GM18511 (cell line): Measurements from ENCODE around the gene MAP3K7.
A peak's percentile ranks its signal among the peaks of the same experiment; 100 is the strongest.

ENCODE experiments used
- ATAC-seq: cut with Tn5 transposase; IDR thresholded peaks from one replicate; pipeline ENCODE4 v1.9.1; 2021; ENCODE audit warnings: mild to moderate bottlenecking, moderate library complexity; ENCODE audit not compliant: unreplicated experiment

Gene MAP3K7

GRCh38 chr6:90533615-90534336, 53.1 kb downstream of the MAP3K7 start:
- no peak for ATAC-seq

- no peak for ATAC-seq
These were observed 56.0 kb downstream of the MAP3K7 start for GRCh38 chr6:90530882-90531281.

DNA sequence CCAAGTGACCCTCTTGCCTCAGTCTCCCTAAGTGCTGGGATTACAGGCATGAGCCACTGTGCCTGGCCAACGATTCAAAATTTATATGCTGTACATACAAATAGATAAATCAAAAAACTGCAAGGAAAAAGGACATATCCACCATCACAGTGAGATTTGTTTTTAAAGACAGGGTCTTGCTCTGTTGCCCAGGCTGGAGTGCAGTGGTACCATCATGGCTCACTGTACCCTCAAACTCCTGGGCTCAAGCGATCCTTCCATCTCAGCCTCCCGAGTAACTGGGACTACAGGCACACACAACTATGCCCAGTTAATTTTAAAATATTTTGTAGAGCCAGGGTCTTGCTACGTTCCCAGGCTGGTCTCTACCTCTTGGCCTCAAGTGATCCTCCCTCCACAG, 61.5 kb downstream of the MAP3K7 start:
- ATAC-seq = no peak

DNA sequence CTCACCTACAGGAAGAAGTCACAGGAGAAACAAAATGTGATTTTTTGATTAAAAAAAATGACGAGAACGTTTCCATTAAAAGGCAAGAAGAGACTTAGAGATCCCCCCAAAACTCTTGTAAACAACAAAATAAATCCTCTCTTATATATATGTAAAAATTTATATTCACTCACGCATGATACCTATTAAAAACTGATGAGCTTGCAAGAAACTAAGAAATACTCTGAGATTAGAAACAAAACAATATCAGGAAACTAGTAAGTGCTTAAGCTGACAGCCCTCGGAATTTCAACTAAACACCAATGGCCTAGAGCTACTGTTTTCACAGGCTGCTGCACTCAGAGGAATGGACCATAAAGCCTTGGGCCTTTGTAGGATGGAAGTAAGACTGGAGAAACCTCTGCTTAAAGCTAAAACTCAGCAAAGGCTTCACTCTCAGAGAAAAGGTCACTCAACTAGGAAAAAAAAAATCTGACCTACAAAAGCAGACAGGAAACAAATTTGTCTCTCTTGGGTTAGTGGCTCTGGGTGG, 63.0 kb downstream of the MAP3K7 start:
- no peak for ATAC-seq

DNA sequence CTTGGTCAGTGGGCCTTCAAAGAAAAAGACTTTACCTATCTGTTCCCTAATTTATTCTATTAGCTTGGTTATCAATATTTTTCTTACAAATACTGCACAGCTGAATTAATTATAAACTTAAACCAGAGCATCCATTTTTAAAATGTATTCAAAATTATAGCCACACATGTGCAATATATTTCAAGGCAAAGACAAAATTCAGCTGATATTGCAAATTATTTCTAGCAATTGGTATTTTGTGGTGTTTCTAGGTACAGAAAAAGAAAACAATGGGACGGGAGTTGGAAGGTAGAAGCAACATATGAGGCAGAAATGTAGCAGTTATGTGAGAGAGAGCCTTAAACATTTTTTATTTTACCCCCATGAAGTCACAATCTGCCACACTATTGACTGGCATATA, 64.9 kb downstream of the MAP3K7 start:
- no peak for ATAC-seq

GRCh38 chr6:90516074-90516660, 70.7 kb downstream of the MAP3K7 start:
- ATAC-seq = no peak

DNA sequence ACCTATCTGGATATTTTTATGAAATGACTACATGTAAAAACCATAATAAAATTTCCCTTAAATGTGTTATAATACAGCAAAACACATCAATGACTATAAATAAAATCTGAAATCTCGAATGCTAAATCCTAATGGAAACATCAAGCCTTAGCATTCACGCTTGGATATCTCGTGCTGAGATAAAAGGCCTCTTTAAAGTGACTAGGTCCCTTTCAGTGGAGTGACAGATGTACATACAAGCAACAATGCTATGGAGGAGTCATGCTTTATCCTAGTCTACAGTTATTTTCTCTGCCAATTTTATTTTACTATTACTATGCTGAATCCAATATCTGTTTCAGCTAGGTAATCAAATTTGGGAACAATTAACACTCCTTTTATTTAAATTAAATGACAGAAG, 72.4 kb downstream of the MAP3K7 start:
- no peak for ATAC-seq

- ATAC-seq = no peak
These were observed 78.1 kb downstream of the MAP3K7 start for GRCh38 chr6:90508753-90509152.

DNA sequence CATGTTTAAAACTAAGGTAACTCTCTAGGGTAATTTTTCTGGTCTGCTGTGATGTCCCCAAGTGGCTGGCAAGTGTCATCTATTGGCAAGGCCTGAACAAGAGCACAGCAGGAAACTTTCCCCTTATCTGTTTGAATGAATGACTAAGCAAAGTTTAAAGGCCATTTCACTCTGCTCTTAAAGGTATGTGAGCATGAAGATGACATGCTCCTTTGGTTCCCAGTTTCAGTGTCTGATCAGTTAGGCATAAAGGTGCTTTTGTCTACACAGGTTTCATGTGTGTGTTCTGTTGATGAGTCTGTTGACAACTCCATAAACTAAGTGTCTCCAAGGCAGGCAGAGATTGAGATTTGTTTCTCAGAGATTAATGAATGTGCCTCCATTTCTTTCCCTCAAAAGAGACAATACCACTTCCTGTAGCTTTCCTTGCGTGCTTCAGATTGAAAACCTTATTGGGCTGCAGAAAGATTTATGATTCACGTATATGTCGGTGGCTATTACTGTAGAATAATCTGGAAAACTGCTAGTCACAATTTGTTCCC, 83.9 kb downstream of the MAP3K7 start:
- ATAC-seq = peak; percentile 87

GRCh38 chr6:90502381-90502780, 84.5 kb downstream of the MAP3K7 start:
- ATAC-seq = no peak

GRCh38 chr6:90500458-90500857, 86.4 kb downstream of the MAP3K7 start:
- no peak for ATAC-seq

- ATAC-seq = no peak
These were observed 89.5 kb downstream of the MAP3K7 start for GRCh38 chr6:90497411-90497810.

GRCh38 chr6:90496258-90497016, 90.4 kb downstream of the MAP3K7 start:
- ATAC-seq = no peak

GRCh38 chr6:90495216-90495817, 91.6 kb downstream of the MAP3K7 start:
- ATAC-seq = no peak

DNA sequence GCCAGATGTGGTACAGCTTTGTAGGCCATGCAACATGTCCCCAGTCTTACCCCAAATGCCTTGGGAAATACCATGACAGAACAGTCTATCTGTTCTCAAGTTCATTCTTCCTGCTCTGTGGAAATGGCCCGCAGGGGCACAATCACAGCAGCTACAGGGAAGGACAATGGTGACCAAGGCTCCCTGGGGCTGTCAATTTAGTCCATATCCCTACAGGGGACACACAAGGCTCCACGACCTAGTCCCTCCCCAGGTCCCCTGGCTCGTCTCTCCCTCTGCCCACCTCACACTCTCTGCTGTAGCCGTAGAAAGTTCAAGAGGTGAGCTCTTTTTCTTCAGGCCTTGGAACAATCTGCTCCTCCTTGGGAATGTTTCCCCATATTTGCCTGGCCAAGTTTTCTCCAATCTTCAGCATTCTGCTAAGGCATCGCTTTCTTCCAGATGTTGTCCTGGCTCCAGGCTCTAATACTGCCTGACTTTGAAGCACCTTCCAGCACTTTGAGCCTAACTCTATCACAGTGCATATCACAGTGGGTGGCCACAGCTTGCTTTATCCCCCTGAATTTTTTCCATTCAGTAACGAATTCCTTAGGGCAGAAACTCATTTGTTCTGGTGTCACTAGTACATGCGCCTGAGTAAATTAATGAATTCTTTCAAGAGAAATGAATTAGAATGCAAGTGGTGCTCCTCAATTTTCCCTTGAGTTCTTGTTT, 92.6 kb downstream of the MAP3K7 start:
- ATAC-seq = no peak

DNA sequence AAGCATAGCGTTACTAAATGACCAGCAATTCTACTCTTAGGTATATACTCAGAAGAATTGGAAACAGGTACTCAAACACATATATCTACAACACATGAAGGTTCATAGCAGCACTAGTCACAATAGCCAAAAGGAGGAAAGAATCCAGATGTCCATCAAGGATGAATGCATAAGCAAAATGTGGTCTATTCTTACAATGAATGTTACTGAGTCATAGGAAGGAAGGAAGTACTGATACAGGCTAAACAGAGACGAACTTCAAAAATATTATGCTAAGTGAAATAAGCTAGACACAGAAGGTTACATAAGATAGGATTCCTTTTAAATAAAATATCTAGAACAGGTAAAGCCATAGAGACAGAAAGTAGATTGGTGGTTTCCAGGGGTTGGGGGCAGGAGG, 93.5 kb downstream of the MAP3K7 start:
- ATAC-seq = no peak

GRCh38 chr6:90492798-90493197, 94.1 kb downstream of the MAP3K7 start:
- no peak for ATAC-seq

DNA sequence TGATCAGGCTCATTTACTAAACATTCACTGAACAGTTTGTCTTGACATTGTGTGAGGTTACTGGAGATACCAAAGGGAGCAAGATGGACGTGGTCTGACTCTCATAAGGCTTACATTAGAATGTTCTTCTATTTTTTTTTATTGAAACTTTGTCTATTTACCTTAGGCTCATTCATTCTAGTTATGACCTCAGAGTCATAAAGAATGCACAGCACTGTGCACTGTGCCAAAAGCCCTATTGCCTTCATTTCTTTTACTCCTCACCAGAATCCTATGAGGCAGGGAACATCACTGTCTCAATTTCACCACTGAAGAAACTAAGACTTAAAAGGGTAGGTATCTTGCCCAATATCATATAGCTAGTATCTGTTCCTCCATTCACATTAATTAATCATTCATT, 94.5 kb downstream of the MAP3K7 start:
- ATAC-seq = no peak

GRCh38 chr6:90490030-90490716, 96.7 kb downstream of the MAP3K7 start:
- ATAC-seq = no peak

- ATAC-seq = no peak
These were observed 98.1 kb downstream of the MAP3K7 start for GRCh38 chr6:90488816-90489215.
